Activated CD8-positive, alpha-beta memory T cell treated with anti-CD3 and anti-CD28 coated beads for 48 hours (primary cell): ENCODE data around the gene TRPV5.

Experiments
- DNase-seq, 3 experiments: peaks; one replicate each; pipeline ENCODE4 v3.0.0-alpha.2; 2020; ENCODE audit warnings: low read depth in 2 of 3, low spot score in 2 of 3

The TRPV5 gene

GRCh38 chr7:142910031-142910433 is 23.5 kb downstream of the TRPV5 start:
- no peak for DNase-seq

GRCh38 chr7:142908921-142909890 is 24.3 kb downstream of the TRPV5 start:
- no peak for DNase-seq

DNA sequence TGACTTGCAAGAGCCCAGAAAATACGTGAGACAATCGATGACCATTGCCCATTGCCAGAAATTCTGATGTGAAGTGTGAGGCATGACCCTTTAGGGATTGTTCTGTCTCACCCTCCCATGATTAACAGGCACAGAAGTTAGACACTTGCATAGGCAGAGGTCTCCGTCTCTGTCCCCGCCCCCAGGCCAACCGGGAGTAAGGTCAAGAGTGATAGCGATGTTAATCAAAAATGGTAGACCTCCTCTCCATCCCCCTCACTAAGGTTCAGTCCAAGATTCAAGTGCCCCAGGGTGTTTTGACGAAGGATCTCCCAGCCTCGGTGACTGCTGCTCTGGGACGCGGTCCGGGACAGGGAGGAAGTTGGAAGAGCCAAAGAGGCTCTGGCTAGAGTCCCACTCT is 25.3 kb downstream of the TRPV5 start:
- no peak for DNase-seq

GRCh38 chr7:142906643-142907042 is 26.9 kb downstream of the TRPV5 start:
- no peak for DNase-seq

DNA sequence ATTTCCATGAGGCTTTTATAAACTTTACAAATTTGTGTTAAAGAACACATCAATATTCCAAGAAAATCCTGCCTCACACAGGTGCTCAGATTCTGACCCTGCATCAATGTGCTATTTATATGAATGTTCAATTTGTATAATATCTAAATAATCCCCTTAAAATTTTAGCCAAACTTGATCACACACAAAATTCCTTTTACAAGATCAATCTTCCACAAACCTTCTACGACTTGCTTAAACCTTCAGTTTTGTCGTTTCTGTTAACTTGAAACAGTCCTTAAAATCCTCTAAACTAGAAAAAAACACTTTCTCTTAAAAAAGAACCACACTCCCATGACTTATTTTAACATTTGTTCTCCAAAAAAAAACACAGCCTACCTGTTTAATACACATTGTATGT is 27.8 kb downstream of the TRPV5 start:
- DNase-seq, result no peak

DNA sequence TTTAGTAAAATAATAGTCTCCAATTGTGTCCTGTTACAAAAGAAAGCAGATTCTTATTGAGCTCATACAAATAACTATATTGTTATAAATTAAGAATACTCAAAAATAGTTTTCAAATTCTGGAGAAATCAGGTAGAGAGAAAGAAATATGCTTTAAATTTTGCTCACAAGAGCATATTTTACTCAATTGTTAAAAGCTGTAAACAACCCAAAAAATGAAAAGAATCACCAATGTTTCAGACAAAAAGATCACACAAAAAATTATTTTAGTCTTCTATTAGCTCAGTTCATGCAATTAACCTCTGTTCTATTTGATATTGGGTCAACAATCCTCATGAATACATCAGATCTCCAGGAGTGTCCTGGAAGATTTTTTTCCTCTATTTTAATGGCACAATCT is 29.4 kb downstream of the TRPV5 start:
- DNase-seq, result no peak

DNA sequence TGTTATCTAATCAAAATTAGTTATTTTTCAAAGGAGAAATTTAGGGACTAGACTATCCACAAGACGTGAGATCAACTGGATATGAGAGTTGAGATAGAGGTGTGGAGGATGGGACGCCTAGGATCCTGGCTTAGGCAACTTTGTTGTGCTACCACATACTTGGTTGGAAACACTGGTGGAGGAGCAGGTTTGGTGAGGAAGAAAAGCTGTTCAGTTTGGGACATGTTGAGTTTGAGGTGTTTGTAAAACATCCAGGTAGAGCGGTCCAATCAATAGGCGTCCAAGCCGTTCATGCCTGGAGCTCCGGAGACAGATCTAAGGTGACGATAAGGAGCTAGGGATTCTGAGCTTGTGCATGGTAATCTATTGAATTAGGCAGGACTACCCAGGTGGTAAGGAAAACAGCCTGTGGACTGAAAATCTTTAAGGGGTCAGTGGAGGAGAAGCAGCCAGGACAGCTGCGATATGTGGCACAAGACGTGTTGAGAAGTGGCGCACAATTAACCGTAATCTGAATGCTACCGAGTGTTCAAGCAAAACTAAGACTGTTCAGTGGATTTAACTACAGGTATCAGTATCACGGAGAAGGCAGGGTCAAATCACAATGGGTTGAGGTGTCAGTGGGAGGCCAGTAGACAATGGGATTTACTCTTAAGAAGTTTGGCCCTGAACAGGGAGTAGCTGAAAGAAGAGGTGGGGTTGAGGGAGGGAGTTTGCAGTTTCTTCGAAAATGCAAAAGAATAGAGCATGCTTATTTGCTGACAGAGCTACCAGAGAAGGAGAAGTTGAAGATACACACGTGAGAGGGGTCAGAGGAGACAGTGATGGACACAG is 31.9 kb downstream of the TRPV5 start:
- DNase-seq, result no peak

- DNase-seq, result no peak
Observed at GRCh38 chr7:142899661-142900060, 33.9 kb downstream of the TRPV5 start.

DNA sequence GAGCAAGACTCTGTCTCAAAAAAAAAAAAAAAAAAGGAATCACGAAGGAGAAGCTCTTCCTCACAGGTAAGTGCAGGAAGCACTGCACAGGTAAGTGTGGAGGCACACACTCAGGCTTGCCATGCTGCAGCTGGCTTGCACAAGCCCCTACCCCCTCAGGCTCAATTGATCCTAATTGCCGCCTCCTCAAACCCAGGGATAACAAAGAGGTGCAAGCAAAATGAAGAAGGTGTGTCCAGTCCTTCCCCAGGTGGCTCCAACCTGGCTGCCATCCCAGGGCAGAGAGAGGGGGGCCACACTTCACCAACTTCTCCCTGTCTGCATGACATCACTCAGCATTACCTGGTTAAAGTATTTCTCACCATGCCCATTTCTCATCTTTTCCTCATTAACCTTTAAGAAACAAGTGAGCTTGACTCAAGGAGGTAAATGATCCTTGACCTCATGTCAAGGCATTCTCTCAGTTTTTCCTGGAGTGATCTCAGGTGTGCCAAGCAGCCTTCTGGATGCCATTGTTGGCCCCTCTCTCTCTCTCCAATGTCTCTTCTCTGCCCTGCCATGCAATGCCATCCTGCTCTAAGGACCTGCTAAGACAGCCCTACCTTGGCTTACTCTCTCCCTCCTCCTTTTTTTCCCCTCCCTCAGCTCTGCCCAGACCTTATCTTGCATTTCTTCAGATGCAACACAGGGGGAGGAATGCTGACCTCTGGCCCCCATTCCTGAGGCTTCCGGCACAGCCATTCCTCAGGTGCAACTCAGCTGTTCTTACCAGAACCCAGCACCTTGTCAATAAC is 35.0 kb downstream of the TRPV5 start:
- DNase-seq, result no peak

- DNase-seq, result no peak
Observed at GRCh38 chr7:142897691-142898090, 35.9 kb downstream of the TRPV5 start.

DNA sequence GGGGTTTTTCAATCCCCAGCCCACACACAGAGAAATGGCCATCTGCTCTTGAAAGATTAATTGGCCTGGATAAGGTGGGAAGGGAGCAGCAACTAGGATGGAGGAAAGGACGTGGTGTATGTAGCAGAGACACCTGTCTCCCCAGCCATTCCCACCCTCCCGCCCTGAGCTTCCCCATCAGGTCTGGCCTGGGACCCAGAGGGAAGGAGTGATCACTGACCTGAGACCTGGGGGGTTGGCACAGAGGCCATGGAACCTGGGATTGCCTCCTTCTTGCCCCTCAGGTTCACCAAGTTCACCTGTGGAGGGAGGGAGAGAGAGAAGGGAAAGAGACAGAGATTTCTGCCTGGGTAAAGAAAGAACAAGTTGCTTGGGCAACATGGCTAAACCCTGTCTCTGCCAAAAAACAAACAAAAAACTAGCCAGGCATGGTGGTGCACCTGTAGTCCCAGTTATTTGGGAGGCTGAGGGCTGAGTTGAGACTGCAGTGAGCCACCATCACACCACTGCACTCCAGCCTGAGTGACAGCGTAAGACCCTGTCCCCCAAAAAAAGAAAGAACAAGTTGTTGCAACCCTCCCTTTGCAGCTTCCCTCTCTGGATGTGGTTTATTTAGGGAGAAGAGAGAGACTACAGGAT is 36.7 kb downstream of the TRPV5 start:
- DNase-seq, result no peak

DNA sequence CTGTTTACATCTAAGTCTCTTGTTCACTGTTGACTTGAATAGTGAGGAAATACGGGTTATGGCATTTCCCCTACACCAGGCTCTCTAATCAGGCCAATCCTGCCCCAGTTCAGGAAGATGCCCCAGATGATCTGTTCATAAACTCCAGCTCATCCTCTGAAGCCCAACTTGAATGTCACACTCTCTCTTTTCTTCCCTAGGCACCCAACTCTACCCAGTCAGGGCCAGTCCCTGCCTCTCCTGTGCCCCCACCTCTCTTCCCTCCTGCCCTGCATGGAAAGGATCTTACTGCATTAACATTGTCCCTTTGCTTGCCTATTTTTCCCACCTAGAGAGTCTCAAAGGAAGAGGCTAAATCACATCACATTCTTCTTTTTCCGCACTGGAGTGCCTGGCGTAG is 37.4 kb downstream of the TRPV5 start:
- DNase-seq, result no peak

- no peak for DNase-seq
Observed at GRCh38 chr7:142894985-142895593, 38.5 kb downstream of the TRPV5 start.

- no peak for DNase-seq
Observed at GRCh38 chr7:142894112-142894984, 39.2 kb downstream of the TRPV5 start.

DNA sequence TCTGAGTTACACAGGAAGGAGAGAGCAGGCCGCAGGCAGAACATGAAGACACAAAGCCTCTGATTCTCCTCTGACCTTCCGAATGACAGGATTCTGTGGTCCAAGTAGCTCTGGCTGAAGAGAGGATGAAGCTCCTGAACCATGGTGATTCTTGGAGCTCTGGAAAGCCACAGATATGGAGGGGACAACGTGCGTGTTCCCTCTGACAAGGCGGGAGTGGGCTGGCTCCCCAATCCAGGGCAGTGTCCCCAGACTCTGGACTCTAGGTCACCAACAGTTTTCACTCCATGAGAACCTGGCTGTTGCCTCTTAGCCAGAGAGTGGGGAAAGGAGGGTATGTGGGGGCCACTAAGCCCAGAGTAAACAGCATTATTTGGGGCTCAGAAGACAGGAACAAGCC is 40.6 kb downstream of the TRPV5 start:
- DNase-seq, result no peak

- no peak for DNase-seq
Observed at GRCh38 chr7:142891490-142892082, 42.0 kb downstream of the TRPV5 start.

DNA sequence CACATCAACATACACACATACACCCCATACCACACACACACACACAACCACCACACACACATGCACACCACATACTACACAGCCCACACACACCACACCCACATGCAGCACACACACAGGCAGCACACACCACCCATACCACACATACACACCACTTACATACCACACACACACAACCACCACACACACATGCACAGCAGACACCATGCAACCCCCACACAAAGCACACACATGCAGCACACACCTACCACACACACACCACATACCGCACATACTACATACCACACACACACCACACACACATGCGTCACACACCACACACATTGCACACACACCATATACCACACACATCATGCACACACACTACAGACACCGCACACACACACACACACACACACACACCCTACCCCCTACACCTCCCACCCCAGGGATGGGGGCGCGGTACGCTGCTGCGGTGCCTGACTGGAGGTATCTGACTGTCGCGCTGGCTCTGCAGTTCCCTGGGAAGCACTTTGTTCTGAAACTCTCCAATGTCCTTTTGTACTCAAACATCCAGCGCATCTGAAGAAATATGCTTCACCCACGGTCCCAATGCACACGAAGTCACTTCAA is 42.6 kb downstream of the TRPV5 start:
- DNase-seq, result no peak

- DNase-seq, result no peak
Observed at GRCh38 chr7:142889816-142890215, 43.7 kb downstream of the TRPV5 start.
